ENCODE measurements around the gene PLCB4. TPM values are rescaled to one million over a fixed set of nuclear protein-coding genes. Genes with fewer than 3 reads are reported as not detected.

The PLCB4 gene
- total RNA-seq, 1 experiment from 2014 or later: 0.47 TPM

- no peaks in the 10 kb centered on the region for H3K9me3 ChIP-seq (replicated peaks)
- no peaks in the 10 kb centered on the region for H3K4me1 ChIP-seq
- no peak for DNase-seq
- no peaks in the 10 kb centered on the region for H3K36me3 ChIP-seq
- H3K27me3 ChIP-seq: no peaks in the 10 kb centered on the region
- no peak overlapping the region for H3K27ac ChIP-seq
- no peak overlapping the region for H3K4me3 ChIP-seq
Observed at GRCh38 chr20:9338101-9338500, 269.2 kb downstream of the PLCB4 start.

GRCh38 chr20:9339708-9340107 lies 270.8 kb downstream of the PLCB4 start:
- Histone ChIP-seq H3K4me1 (peaks cover 8% of the 10 kb centered on the region; the same call in 1 of the 2 replicates), H3K4me3 (no peak overlapping the region), H3K27ac (no peak overlapping the region), H3K36me3 (no peaks in the 10 kb centered on the region), H3K9me3 (replicated peaks) (no peaks in the 10 kb centered on the region), H3K27me3 (no peaks in the 10 kb centered on the region)
- DNase-seq: no peak

DNA sequence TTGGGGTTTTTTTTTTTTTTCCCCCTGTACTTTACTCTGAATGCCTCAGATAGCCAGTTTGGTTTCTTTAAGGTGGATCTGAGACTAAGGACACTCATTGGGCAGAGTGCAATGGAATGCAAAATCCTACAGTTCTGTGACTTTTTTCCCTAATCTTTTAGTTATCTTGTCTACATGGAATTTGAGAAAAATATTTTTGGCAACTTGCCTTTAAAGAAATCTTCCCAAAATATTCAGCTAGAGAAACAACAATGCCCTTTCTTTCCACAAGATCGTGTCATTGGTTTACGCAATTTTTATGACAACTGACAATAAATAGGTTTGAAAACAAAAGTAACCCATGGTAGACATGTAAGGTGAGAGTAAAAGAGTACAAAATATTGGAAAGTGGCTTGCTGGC lies 273.8 kb downstream of the PLCB4 start:
- no peak overlapping the region for H3K4me3 ChIP-seq
- no peaks in the 10 kb centered on the region for H3K36me3 ChIP-seq
- no peak for DNase-seq

GRCh38 chr20:9344083-9344920 lies 275.4 kb downstream of the PLCB4 start:
- H3K9me3 ChIP-seq (replicated peaks): no peaks in the 10 kb centered on the region
- peak; percentile 4 to 62 for DNase-seq
- no peak overlapping the region for H3K27ac ChIP-seq
- H3K27me3 ChIP-seq: no peaks in the 10 kb centered on the region
- H3K4me3 ChIP-seq: no peak overlapping the region
- H3K4me1 ChIP-seq: peaks cover 11% of the 10 kb centered on the region; the same call in 1 of the 2 replicates
- H3K36me3 ChIP-seq: no peaks in the 10 kb centered on the region

More for the DNA sequence above, 273.8 kb downstream of the PLCB4 start:
- Histone ChIP-seq H3K27me3 (no peaks in the 10 kb centered on the region), H3K27ac (no peak overlapping the region), H3K9me3 (replicated peaks) (no peaks in the 10 kb centered on the region), H3K4me1 (peaks cover 11% of the 10 kb centered on the region; the same call in 1 of the 2 replicates)

DNA sequence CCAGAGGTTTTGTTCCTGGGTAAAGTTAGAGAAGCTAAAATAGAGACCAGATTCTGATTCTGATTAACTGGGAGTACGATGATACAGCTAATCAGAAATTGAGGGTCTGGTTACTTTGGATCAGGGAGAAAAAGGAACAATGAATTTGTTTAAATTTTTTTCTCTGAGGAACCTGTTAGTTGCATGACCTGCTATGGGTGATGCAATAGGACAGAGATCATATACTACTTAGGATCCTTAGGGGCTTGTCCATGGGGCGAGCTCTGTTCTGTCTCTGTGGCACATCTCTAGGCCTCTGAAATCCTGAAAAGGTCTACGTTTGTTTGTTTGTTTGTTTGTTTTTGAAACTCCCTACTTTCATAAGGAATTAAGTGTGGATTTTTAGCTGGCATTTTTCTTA lies 279.4 kb downstream of the PLCB4 start:
- Histone ChIP-seq H3K9me3 (replicated peaks) (no peaks in the 10 kb centered on the region), H3K36me3 (no peaks in the 10 kb centered on the region), H3K27me3 (no peaks in the 10 kb centered on the region), H3K27ac (no peak overlapping the region), H3K4me3 (no peak overlapping the region), H3K4me1 (peaks cover 11% of the 10 kb centered on the region; the same call in 1 of the 2 replicates)
- no peak for DNase-seq

GRCh38 chr20:9348747-9349146 lies 279.9 kb downstream of the PLCB4 start:
- Histone ChIP-seq H3K36me3 (no peaks in the 10 kb centered on the region), H3K4me1 (peaks cover 11% of the 10 kb centered on the region; the same call in 1 of the 2 replicates), H3K9me3 (replicated peaks) (no peaks in the 10 kb centered on the region), H3K27me3 (no peaks in the 10 kb centered on the region), H3K4me3 (no peak overlapping the region), H3K27ac (no peak overlapping the region)
- no peak for DNase-seq

GRCh38 chr20:9349249-9349648 lies 280.4 kb downstream of the PLCB4 start:
- Histone ChIP-seq H3K9me3 (replicated peaks) (no peaks in the 10 kb centered on the region), H3K27ac (no peak overlapping the region), H3K4me3 (no peak overlapping the region), H3K4me1 (peaks cover 8% of the 10 kb centered on the region; the same call in 1 of the 2 replicates), H3K36me3 (no peaks in the 10 kb centered on the region), H3K27me3 (no peaks in the 10 kb centered on the region)
- no peak for DNase-seq

DNA sequence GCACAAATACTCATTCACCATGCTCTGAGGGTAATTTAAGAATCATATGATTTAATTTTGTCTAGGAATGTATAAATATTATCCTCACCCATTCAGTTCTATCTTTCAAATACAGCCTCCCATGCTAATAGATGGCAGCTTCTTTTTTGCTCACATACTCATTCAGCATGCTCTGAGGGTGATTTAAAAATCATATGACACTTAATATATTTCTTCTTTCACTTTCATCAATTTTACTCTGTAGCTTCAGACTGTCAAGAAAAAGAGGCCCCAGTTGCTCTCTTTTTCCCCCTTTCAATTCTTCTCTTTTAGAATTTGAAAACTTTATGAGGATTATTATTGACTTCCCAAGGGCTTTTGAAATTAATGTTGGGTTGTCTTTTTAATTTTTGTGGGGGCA lies 283.9 kb downstream of the PLCB4 start:
- H3K27me3 ChIP-seq: no peaks in the 10 kb centered on the region
- H3K36me3 ChIP-seq: no peaks in the 10 kb centered on the region
- no peak for DNase-seq
- H3K4me1 ChIP-seq: no peaks in the 10 kb centered on the region
- no peak overlapping the region for H3K4me3 ChIP-seq
- H3K27ac ChIP-seq: no peak overlapping the region
- no peaks in the 10 kb centered on the region for H3K9me3 ChIP-seq (replicated peaks)

DNA sequence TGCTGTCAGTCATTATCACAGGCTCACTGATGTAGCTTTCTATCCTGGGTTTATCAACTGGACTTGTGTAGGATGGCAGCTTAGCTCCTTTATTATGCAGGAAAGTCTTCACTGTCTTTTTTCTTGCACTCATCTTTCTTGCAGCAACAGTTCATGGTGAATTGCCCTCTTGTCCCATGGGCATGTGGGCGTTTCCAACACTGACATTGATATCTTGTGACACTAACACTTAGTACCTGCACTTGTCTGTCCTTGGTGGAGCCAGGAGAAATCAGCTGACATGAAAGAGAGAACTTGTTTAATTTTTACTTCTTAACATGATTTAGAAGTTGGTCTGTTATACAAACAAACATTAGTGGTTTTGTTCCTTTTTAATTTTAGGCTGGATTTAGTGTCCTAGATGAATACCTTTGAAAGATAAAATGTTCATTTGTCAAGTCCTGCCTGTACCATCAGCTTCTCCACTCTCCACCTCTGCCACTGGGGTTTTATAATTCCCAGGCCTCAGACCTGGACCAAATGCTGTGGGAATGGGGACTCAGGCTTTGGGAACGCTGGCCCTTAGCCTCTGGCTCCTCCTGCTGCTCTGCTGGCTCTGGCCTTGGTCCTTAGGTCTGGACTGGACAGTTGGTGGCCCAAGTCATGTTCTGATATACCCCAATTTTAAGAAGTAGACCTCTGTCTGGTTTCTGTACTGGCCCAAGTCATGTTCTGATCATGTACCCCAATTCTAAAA lies 284.5 kb downstream of the PLCB4 start:
- Histone ChIP-seq H3K36me3 (no peaks in the 10 kb centered on the region), H3K4me1 (no peaks in the 10 kb centered on the region), H3K27ac (no peak overlapping the region), H3K9me3 (replicated peaks) (no peaks in the 10 kb centered on the region), H3K4me3 (no peak overlapping the region), H3K27me3 (no peaks in the 10 kb centered on the region)
- DNase-seq: peak in 1 of 2 experiments; percentile 16

- H3K4me1 ChIP-seq: no peaks in the 10 kb centered on the region
- no peaks in the 10 kb centered on the region for H3K36me3 ChIP-seq
- no peak overlapping the region for H3K4me3 ChIP-seq
- no peak for DNase-seq
- no peak overlapping the region for H3K27ac ChIP-seq
- H3K9me3 ChIP-seq (replicated peaks): no peaks in the 10 kb centered on the region
- no peaks in the 10 kb centered on the region for H3K27me3 ChIP-seq
Observed at GRCh38 chr20:9353916-9354276, 285.0 kb downstream of the PLCB4 start.

GRCh38 chr20:9354579-9354978 lies 285.7 kb downstream of the PLCB4 start:
- no peaks in the 10 kb centered on the region for H3K9me3 ChIP-seq (replicated peaks)
- H3K27ac ChIP-seq: no peak overlapping the region
- DNase-seq: no peak
- no peak overlapping the region for H3K4me3 ChIP-seq
- H3K27me3 ChIP-seq: no peaks in the 10 kb centered on the region
- no peaks in the 10 kb centered on the region for H3K36me3 ChIP-seq
- H3K4me1 ChIP-seq: no peaks in the 10 kb centered on the region

GRCh38 chr20:9358001-9358400 lies 289.1 kb downstream of the PLCB4 start:
- H3K27ac ChIP-seq: no peak overlapping the region
- no peaks in the 10 kb centered on the region for H3K36me3 ChIP-seq
- H3K27me3 ChIP-seq: no peaks in the 10 kb centered on the region
- H3K4me1 ChIP-seq: no peaks in the 10 kb centered on the region
- H3K9me3 ChIP-seq (replicated peaks): no peaks in the 10 kb centered on the region
- DNase-seq: no peak
- H3K4me3 ChIP-seq: no peak overlapping the region

DNA sequence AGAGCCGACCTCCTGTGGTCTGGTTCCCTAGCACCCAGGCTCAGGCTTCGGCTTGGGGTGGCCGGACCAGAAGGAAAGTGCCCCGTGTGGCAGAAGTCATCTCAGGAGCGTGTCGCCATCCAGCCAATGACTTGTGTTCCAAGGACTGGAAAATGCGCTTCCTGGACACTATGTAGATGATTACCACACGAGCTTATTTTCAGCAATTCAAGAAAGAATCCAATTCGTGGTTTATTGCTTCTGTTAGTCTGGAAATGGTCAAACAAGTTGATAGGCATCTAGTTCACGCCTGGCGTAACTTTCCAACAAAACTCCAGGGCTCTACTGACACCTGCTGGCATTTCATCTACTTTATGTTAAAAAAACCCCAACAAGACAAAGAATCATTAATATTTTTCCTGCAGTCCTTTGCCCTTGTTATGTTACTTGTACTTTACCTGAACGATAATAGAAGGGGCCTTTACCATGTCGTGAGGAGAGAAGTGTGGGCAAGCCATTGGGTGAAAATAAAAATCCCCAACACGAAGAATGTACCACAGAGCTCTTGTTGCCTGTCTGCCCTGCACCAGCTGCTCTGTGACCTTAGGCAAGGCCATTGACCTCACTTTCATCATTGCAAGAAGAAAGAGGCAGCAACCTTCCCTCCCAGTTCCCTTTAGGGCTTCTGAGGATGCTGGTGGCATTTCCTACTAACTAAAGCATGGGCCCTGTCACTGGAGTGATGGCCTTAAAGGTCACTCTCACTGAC lies 290.8 kb downstream of the PLCB4 start:
- H3K4me3 ChIP-seq: no peak overlapping the region
- no peaks in the 10 kb centered on the region for H3K4me1 ChIP-seq
- H3K27ac ChIP-seq: no peak overlapping the region
- no peaks in the 10 kb centered on the region for H3K9me3 ChIP-seq (replicated peaks)
- H3K27me3 ChIP-seq: no peaks in the 10 kb centered on the region
- H3K36me3 ChIP-seq: no peaks in the 10 kb centered on the region
- peak; percentile 10 to 51 for DNase-seq

GRCh38 chr20:9360431-9360830 lies 291.5 kb downstream of the PLCB4 start:
- H3K36me3 ChIP-seq: no peaks in the 10 kb centered on the region
- no peaks in the 10 kb centered on the region for H3K27me3 ChIP-seq
- no peak overlapping the region for H3K27ac ChIP-seq
- DNase-seq: no peak
- H3K9me3 ChIP-seq (replicated peaks): no peaks in the 10 kb centered on the region
- no peaks in the 10 kb centered on the region for H3K4me1 ChIP-seq
- no peak overlapping the region for H3K4me3 ChIP-seq

GRCh38 chr20:9363673-9364072 lies 294.8 kb downstream of the PLCB4 start:
- no peaks in the 10 kb centered on the region for H3K27me3 ChIP-seq
- H3K9me3 ChIP-seq (replicated peaks): no peaks in the 10 kb centered on the region
- H3K4me3 ChIP-seq: no peak overlapping the region
- DNase-seq: no peak
- H3K36me3 ChIP-seq: no peaks in the 10 kb centered on the region
- H3K4me1 ChIP-seq: no peaks in the 10 kb centered on the region
- no peak overlapping the region for H3K27ac ChIP-seq

Measured in SJCRH30 (cell line).